ENCODE measurements around the gene SNTB2.

GRCh38 chr16:69286941-69287713 lies 100.2 kb downstream of the SNTB2 start:
- TF ChIP-seq CTCF (conservative IDR thresholded peaks at IDR 0.05 in 1 of 2, IDR thresholded peaks at IDR 0.05 in 1 of 2; ENCODE audit: low read depth in 1 of 2, low read length in 2 of 2) (peak; percentile 6 to 45), EZH2 (IDR thresholded peaks at IDR 0.05; ENCODE audit: low read length, missing control alignments) (no peak)
